GM12878 (cell line): Measurements from ENCODE around the gene PLB1.

Source experiments
- BHLHE40 ChIP-seq, 2 experiments: fragments of 450-650 bp in 1 of 2; IDR thresholded peaks; 2 replicates each; pipeline ENCODE4 v1.6.1; 2011 to 2017; ENCODE audit warnings: low read depth in 2 of 2, borderline replicate concordance in 1 of 2, improper control_type of control experiment in 1 of 2, low read length in 1 of 2, mild to moderate bottlenecking in 1 of 2
- POLR2AphosphoS5 ChIP-seq: IDR thresholded peaks from 2 replicates; pipeline ENCODE4 v1.6.1; 2011; ENCODE audit warnings: mild to moderate bottlenecking, low read length, inconsistent platforms
- TARDBP ChIP-seq: IDR thresholded peaks from 2 replicates; pipeline ENCODE4 v1.6.1; 2016; ENCODE audit warnings: borderline replicate concordance
- TF ChIP-seq, protein P1 (sequence below): IDR thresholded peaks from 2 replicates; pipeline ENCODE4 v1.6.1; 2011; ENCODE audit warnings: low read depth, mild to moderate bottlenecking, low read length, moderate library complexity, borderline replicate concordance; ENCODE audit errors: extremely low read depth

DNA sequence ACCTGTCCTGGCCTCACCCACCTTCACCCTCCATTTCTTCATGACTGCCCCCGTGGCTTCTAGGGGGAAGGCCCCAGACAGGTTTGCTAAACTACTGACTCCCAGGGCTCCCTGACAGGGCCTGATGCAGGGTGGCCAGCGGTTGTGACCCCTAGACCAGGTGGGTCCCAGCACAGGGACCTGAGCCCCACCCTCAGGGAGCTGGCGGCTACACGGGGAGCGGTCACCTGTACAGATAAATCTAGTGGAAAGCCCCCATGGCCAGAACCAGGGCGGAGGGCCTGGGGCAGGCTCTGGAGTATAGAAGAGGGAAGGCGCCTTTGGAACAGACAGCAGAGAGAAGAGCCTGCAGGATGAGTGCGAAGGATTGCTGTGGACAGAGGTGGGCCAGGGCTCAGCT, 42.5 kb upstream of the PLB1 start:
- TF ChIP-seq BHLHE40 (IDR thresholded peaks at IDR 0.05; ENCODE audit: borderline replicate concordance in 1 of 2, low read depth in 2 of 2, low read length in 1 of 2) (no peak), POLR2AphosphoS5 (no peak), TARDBP (no peak)
- TF ChIP-seq, protein P1, sequence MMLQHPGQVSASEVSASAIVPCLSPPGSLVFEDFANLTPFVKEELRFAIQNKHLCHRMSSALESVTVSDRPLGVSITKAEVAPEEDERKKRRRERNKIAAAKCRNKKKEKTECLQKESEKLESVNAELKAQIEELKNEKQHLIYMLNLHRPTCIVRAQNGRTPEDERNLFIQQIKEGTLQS = no peak
